HepG2 (cell line): ENCODE measurements around the gene CCDC3. TPM values are rescaled to one million over a fixed set of nuclear protein-coding genes. Genes with fewer than 3 reads are reported as not detected.

Experiments used
- ESRRA ChIP-seq: sonication (generic); formaldehyde crosslinking; IDR thresholded peaks from 2 replicates; pipeline ENCODE4 v1.5.1; 2020; ENCODE audit warnings: mild to moderate bottlenecking, low read depth, missing genetic modification reagents
- GMEB1 ChIP-seq: sonication (generic); formaldehyde crosslinking; IDR thresholded peaks from 2 replicates; pipeline ENCODE4 v1.5.1; 2020; ENCODE audit warnings: missing genetic modification reagents, mild to moderate bottlenecking, borderline replicate concordance
- HMGXB3 ChIP-seq: sonication (generic); formaldehyde crosslinking; IDR thresholded peaks from 2 replicates; pipeline ENCODE4 v1.4.0; 2020; ENCODE audit warnings: missing genetic modification reagents, borderline replicate concordance
- ZNF281 ChIP-seq: sonication (generic); formaldehyde crosslinking; IDR thresholded peaks from 2 replicates; pipeline ENCODE4 v1.4.0; 2020; ENCODE audit warnings: missing genetic modification reagents, borderline replicate concordance
- polyA plus RNA-seq, 8 experiments: library from polyadenylated mRNA; depleted of rRNA in 3 of 8; stranded (reverse) in 7 of 8; unstranded in 1 of 8; fragments of >200 nt; fragmentation: Illumina TruSeq in 4 of 8; extraction: Trizol in 4 of 8; gene quantifications; 2 replicates each; pipeline versions ENCODE4 v1.2.1 to v1.2.3, GENCODE V29; 2011 to 2016; ENCODE audit warnings: low read depth in 4 of 8, missing spikeins in 1 of 8, mixed read lengths in 1 of 8; ENCODE audit not compliant: insufficient read depth in 1 of 8
- total RNA-seq, 5 experiments: library from RNA; depleted of rRNA; stranded (reverse); fragments of >200 nt; fragmentation: Illumina TruSeq; extraction: Trizol; gene quantifications; 2 replicates each; pipeline ENCODE4 v1.2.3, GENCODE V29; 2016; ENCODE audit warnings: low read depth in 1 of 5

CCDC3 gene
- total and polyA plus RNA-seq, 2 of the 13 experiments (the other 11 are each of a cell fraction or from before 2014, with no cell fraction given) = not detected

- no peak for TF ChIP-seq HMGXB3 (CRISPR knock-in tag)
- no peak for TF ChIP-seq ZNF281 (CRISPR knock-in tag)
- TF ChIP-seq GMEB1 = no peak
- TF ChIP-seq ESRRA = no peak
These were observed 30.3 kb downstream of the CCDC3 start (continued) for GRCh38 chr10:12971001-12971788.
